ENCODE data around the gene PAQR9.

- TF ChIP-seq, protein P1, sequence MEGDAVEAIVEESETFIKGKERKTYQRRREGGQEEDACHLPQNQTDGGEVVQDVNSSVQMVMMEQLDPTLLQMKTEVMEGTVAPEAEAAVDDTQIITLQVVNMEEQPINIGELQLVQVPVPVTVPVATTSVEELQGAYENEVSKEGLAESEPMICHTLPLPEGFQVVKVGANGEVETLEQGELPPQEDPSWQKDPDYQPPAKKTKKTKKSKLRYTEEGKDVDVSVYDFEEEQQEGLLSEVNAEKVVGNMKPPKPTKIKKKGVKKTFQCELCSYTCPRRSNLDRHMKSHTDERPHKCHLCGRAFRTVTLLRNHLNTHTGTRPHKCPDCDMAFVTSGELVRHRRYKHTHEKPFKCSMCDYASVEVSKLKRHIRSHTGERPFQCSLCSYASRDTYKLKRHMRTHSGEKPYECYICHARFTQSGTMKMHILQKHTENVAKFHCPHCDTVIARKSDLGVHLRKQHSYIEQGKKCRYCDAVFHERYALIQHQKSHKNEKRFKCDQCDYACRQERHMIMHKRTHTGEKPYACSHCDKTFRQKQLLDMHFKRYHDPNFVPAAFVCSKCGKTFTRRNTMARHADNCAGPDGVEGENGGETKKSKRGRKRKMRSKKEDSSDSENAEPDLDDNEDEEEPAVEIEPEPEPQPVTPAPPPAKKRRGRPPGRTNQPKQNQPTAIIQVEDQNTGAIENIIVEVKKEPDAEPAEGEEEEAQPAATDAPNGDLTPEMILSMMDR (IDR thresholded peaks at IDR 0.05; ENCODE audit: insufficient read depth, low read length, poor library complexity, severe bottlenecking), result no peak
- TF ChIP-seq EZH2phosphoT487 (conservative IDR thresholded peaks at IDR 0.05; ENCODE audit: low read length), result no peak
These were observed 41.3 kb upstream of the PAQR9 start for GRCh38 chr3:143004823-143005222.

Measured in SU-DHL-6 (cell line).